BE2C (cell line): Measurements from ENCODE around the gene GOLIM4.

Experiments used
- DNase-seq: peaks from one replicate; pipeline ENCODE4 v3.0.0-alpha.2; 2020
- H3K27me3 ChIP-seq: fragments of 250-450 bp; sonication (Bioruptor Pico); 2 replicates; pipeline ENCODE4 v1.5.1; 2020; ENCODE audit warnings: mild to moderate bottlenecking
- H3K36me3 ChIP-seq: fragments of 250-450 bp; sonication (Bioruptor Pico); 2 replicates; pipeline ENCODE4 v1.5.1; 2020; ENCODE audit warnings: mild to moderate bottlenecking
- H3K4me1 ChIP-seq: fragments of 250-450 bp; sonication (Bioruptor Pico); 2 replicates; pipeline ENCODE4 v1.5.1; 2020
- H3K4me3 ChIP-seq: 2 replicates; pipeline ENCODE4 v1.5.1; 2011; ENCODE audit warnings: low read depth, low read length
- H3K9me3 ChIP-seq: fragments of 250-450 bp; sonication (Bioruptor Pico); 2 replicates; pipeline ENCODE4 v1.5.1; 2020
- TF ChIP-seq, protein P1 (sequence below): IDR thresholded peaks from 2 replicates; pipeline ENCODE4 v1.5.1; 2012; ENCODE audit warnings: mild to moderate bottlenecking, low read depth, low read length

Gene GOLIM4

DNA sequence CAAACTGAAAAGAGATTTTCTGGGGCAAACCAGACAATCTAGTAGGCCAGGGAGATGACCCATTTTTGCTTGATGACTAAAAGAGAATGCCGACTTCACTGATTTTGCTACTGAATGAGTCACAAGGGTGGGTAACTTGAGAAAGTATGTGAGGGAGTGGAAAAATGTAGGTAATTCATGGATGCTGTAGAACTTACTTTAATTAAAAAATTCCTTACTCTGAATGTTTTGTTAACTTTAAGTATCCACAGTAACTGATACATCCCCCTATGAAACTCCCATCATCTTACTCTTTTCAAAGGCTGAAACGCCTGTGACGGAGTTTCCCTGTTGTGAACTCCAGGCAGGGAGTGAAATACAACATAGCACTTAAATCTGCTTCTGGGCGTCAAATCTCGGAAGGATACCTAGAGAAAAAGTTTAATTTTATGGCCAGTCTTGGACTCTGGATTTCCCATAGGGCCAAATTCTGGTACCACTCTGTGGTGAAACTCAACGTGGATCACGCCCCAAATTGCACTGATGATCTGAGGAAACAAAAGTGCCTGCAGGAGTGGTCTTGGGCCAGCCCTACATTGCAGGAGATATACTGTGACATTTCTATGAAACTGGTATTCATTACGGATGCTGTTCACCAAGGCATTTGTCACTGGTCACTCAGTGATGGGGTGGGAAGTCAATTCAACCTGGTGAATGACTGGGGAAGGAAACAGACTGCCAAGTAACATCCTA is 24.0 kb downstream of the GOLIM4 start:
- H3K27me3 ChIP-seq = no peaks in the 10 kb centered on the region
- no peaks in the 10 kb centered on the region for H3K36me3 ChIP-seq
- TF ChIP-seq, protein P1, sequence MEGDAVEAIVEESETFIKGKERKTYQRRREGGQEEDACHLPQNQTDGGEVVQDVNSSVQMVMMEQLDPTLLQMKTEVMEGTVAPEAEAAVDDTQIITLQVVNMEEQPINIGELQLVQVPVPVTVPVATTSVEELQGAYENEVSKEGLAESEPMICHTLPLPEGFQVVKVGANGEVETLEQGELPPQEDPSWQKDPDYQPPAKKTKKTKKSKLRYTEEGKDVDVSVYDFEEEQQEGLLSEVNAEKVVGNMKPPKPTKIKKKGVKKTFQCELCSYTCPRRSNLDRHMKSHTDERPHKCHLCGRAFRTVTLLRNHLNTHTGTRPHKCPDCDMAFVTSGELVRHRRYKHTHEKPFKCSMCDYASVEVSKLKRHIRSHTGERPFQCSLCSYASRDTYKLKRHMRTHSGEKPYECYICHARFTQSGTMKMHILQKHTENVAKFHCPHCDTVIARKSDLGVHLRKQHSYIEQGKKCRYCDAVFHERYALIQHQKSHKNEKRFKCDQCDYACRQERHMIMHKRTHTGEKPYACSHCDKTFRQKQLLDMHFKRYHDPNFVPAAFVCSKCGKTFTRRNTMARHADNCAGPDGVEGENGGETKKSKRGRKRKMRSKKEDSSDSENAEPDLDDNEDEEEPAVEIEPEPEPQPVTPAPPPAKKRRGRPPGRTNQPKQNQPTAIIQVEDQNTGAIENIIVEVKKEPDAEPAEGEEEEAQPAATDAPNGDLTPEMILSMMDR = no peak
- H3K9me3 ChIP-seq = no peaks in the 10 kb centered on the region
- H3K4me1 ChIP-seq = peaks cover 10% of the 10 kb centered on the region
- no peak overlapping the region for H3K4me3 ChIP-seq
- DNase-seq = no peak

DNA sequence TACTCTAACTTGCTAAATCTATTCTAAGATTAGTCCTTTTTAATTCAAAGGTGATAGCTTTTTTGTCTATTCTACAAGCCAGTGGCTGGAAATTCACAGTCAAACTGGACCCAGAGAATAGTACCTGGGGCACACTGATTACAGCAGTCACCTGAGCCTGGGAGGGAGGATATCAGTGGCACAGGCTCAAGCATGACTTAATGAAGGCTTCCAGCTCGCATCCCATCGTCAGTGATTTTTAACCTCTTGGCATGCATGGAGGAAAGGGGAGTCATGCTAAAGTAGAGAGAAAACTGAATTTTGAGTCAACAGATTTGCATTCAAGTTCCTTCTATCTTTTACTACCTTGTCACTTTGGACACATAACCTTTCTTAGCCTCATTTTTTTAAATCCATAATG is 24.8 kb downstream of the GOLIM4 start:
- Histone ChIP-seq H3K27me3 (no peaks in the 10 kb centered on the region), H3K4me1 (peaks cover 15% of the 10 kb centered on the region)

DNA sequence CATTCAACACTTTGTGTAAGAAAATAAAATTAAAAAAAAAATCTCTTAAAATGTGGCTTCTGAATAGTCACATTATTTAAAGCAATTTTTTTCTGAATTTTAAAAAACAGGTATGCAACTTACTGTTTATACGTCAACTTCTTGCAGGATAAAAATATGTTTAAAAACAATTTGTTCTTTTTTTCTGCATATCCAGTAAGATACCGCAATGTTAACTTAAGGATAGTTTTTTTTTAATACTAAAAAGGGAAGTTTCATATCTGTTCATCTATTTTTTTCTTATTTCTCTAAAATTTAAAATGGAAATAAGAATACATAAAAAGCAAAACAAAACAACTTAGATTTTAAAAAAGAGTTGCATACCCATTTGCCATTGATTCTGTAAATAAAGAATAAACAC is 27.4 kb downstream of the GOLIM4 start:
- Histone ChIP-seq H3K9me3 (no peaks in the 10 kb centered on the region), H3K36me3 (no peaks in the 10 kb centered on the region), H3K4me3 (no peak overlapping the region), H3K27me3 (no peaks in the 10 kb centered on the region), H3K4me1 (peaks cover 5% of the 10 kb centered on the region)
- DNase-seq = no peak
- TF ChIP-seq, protein P1 = no peak

More for the DNA sequence above, 24.8 kb downstream of the GOLIM4 start:
- Histone ChIP-seq H3K36me3 (no peaks in the 10 kb centered on the region), H3K4me3 (no peak overlapping the region), H3K9me3 (no peaks in the 10 kb centered on the region)
- TF ChIP-seq, protein P1 = no peak
- DNase-seq = no peak

DNA sequence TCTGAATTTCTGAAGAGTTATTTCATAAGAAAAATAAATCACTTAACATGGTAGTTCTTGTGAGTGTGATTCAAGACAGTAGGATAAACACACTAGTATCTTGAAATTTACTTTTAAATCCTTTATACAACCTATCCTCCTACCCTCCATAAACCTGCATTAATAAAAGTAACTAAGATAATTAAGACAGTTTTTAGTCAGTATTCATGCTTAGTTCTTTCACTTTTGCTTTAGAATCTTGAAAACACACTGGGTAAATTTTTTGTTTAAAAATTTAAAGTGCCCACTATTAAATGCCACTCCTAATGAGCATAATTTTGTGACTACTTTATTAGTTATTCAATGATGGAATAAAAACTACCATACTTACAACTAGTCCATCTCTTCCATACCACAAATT is 28.8 kb downstream of the GOLIM4 start:
- H3K4me3 ChIP-seq = no peak overlapping the region
- no peaks in the 10 kb centered on the region for H3K9me3 ChIP-seq
- DNase-seq = no peak
- no peaks in the 10 kb centered on the region for H3K27me3 ChIP-seq
- TF ChIP-seq, protein P1 = no peak
- peaks cover 5% of the 10 kb centered on the region for H3K4me1 ChIP-seq
- H3K36me3 ChIP-seq = no peaks in the 10 kb centered on the region

DNA sequence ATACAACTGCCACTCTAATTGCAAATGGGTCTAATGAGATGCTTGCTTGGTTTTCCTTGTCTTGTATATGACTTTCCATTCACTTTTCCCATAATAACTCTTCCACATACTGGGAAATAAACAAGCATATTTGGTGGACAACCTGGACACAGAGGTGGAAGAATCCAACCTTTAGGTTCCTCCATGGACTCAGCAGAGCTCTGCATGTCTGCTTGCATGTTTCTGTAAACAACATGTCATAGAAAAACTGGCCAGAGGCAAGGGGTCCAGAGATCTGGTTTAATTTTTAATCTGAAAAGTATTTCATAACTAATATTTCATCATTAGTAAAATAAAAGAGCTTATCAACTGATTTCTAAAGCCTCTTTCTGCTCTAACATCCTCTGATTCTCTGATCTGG is 30.2 kb downstream of the GOLIM4 start:
- H3K4me3 ChIP-seq = no peak overlapping the region
- TF ChIP-seq, protein P1 = no peak
- no peak for DNase-seq
- no peaks in the 10 kb centered on the region for H3K9me3 ChIP-seq
- no peaks in the 10 kb centered on the region for H3K36me3 ChIP-seq
- H3K27me3 ChIP-seq = no peaks in the 10 kb centered on the region
- H3K4me1 ChIP-seq = peaks cover 5% of the 10 kb centered on the region

DNA sequence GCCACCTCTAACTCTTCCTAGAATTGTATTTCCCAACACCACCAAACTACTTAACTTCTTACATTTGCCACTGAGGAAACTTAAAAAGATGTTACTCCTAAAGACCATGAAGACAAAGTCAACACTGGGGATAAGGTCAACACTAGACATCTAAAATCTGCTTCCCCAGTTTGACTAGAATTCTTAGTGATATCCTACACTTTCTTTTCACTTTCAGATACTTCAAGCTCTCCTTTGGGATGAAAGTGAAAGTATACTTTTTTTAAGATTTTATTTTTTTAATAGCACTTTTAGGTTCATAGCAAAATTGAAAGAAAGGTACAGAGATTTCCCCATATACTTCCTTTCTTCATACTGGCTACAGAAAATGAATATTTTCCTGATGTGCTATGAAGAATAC is 32.6 kb downstream of the GOLIM4 start:
- Histone ChIP-seq H3K9me3 (no peaks in the 10 kb centered on the region), H3K27me3 (no peaks in the 10 kb centered on the region), H3K36me3 (no peaks in the 10 kb centered on the region), H3K4me3 (no peak overlapping the region), H3K4me1 (peaks cover 5% of the 10 kb centered on the region)
- TF ChIP-seq, protein P1 = no peak
- no peak for DNase-seq
